SK-N-SH (cell line): ENCODE results near the gene NAALADL2.

Source experiments
- CHD2 ChIP-seq: fragments of 150-350 bp; IDR thresholded peaks from 2 replicates; pipeline ENCODE4 v1.6.1; 2018; ENCODE audit warnings: low read length; ENCODE audit not compliant: partially characterized antibody
- CTCF ChIP-seq: fragments of 200-600 bp; sonication (generic); IDR thresholded peaks from 2 replicates; pipeline ENCODE4 v1.6.1; 2017; ENCODE audit warnings: antibody characterized with exemption, mild to moderate bottlenecking, moderate library complexity
- EP300 ChIP-seq, 2 experiments: IDR thresholded peaks; 2 replicates each; pipeline versions ENCODE4 v1.4.0 to v1.6.1; 2012; ENCODE audit warnings: borderline replicate concordance in 1 of 2, low read depth in 1 of 2, low read length in 1 of 2
- FOXM1 ChIP-seq: IDR thresholded peaks from 2 replicates; pipeline ENCODE4 v1.4.0; 2012; ENCODE audit warnings: low read depth, mild to moderate bottlenecking
- GABPA ChIP-seq: IDR thresholded peaks from 2 replicates; pipeline ENCODE4 v1.4.0; 2012; ENCODE audit warnings: low read depth, mild to moderate bottlenecking
- MXI1 ChIP-seq: IDR thresholded peaks from 2 replicates; pipeline ENCODE4 v1.6.1; 2012; ENCODE audit warnings: mild to moderate bottlenecking, low read depth, low read length, improper control_type of control experiment
- NFIC ChIP-seq: IDR thresholded peaks from 2 replicates; pipeline ENCODE4 v1.4.0; 2012; ENCODE audit warnings: borderline replicate concordance
- NRF1 ChIP-seq: IDR thresholded peaks from 2 replicates; pipeline ENCODE4 v1.6.1; 2012; ENCODE audit warnings: low read depth, mild to moderate bottlenecking, low read length
- POLR2AphosphoS5 ChIP-seq: IDR thresholded peaks from 2 replicates; pipeline ENCODE4 v1.6.1; 2012; ENCODE audit warnings: low read depth, low read length
- REST ChIP-seq: IDR thresholded peaks from 2 replicates; pipeline ENCODE4 v1.6.1; 2012; ENCODE audit warnings: mild to moderate bottlenecking, low read depth, low read length, moderate library complexity
- TAF1 ChIP-seq: IDR thresholded peaks from 2 replicates; pipeline ENCODE4 v1.6.1; 2012; ENCODE audit warnings: low read depth, mild to moderate bottlenecking, low read length, moderate library complexity, borderline replicate concordance
- USF1 ChIP-seq: IDR thresholded peaks from 2 replicates; pipeline ENCODE4 v1.4.0; 2012; ENCODE audit warnings: low read depth, borderline replicate concordance
- USF2 ChIP-seq: fragments of 150-350 bp; IDR thresholded peaks from 2 replicates; pipeline ENCODE4 v1.6.1; 2017; ENCODE audit warnings: antibody characterized with exemption, low read length, low read depth, borderline replicate concordance

GRCh38 chr3:175270866-175271265 lies 411.7 kb downstream of the NAALADL2 start:
- TF ChIP-seq CTCF (no peak), NFIC (no peak), TAF1 (no peak), USF1 (no peak), GABPA (no peak), REST (no peak), CHD2 (no peak), POLR2AphosphoS5 (no peak), USF2 (no peak), MXI1 (no peak), EP300 (IDR thresholded peaks at IDR 0.05; ENCODE audit: borderline replicate concordance in 1 of 2, low read depth in 1 of 2, low read length in 1 of 2) (no peak), NRF1 (no peak), FOXM1 (no peak)
